KMS-11 (cell line): ENCODE results near the gene NINJ1.

Experiments
- H2AFZ ChIP-seq: fragments of 200-600 bp; sonication (generic); 2 replicates; pipeline ENCODE4 v1.6.1; 2016; ENCODE audit warnings: antibody characterized with exemption, mixed run types, low read depth
- H3K27ac ChIP-seq: fragments of 200-600 bp; sonication (generic); 2 replicates; pipeline ENCODE4 v1.6.1; 2016; ENCODE audit warnings: mild to moderate bottlenecking, mixed run types
- H3K27me3 ChIP-seq: fragments of 200-600 bp; sonication (generic); 2 replicates; pipeline ENCODE4 v1.6.1; 2017; ENCODE audit warnings: mild to moderate bottlenecking, low read depth, mixed run types, moderate library complexity; ENCODE audit not compliant: insufficient read depth
- H3K36me3 ChIP-seq: fragments of 200-600 bp; sonication (generic); 2 replicates; pipeline ENCODE4 v1.6.1; 2017; ENCODE audit warnings: mild to moderate bottlenecking, mixed run types; ENCODE audit not compliant: insufficient read depth
- H3K4me1 ChIP-seq: fragments of 200-600 bp; sonication (generic); 2 replicates; pipeline ENCODE4 v1.6.1; 2016; ENCODE audit warnings: mild to moderate bottlenecking, low read depth, mixed run types; ENCODE audit not compliant: poor library complexity, severe bottlenecking
- H3K4me2 ChIP-seq: fragments of 200-600 bp; sonication (generic); 2 replicates; pipeline ENCODE4 v1.7.0; 2016; ENCODE audit warnings: mild to moderate bottlenecking, mixed run types
- H3K4me3 ChIP-seq: fragments of 200-600 bp; sonication (generic); IDR thresholded peaks from 2 replicates; pipeline ENCODE4 v1.6.1; 2017; ENCODE audit warnings: low read depth, low read length, mixed read lengths; ENCODE audit not compliant: insufficient read depth
- H3K79me2 ChIP-seq: fragments of 200-600 bp; sonication (generic); 2 replicates; pipeline ENCODE4 v1.6.1; 2016; ENCODE audit warnings: low read depth, mixed run types; ENCODE audit not compliant: insufficient read depth
- H3K9ac ChIP-seq: fragments of 200-600 bp; sonication (generic); 2 replicates; pipeline ENCODE4 v1.6.1; 2016; ENCODE audit warnings: mild to moderate bottlenecking, mixed run types
- H4K20me1 ChIP-seq: fragments of 200-600 bp; sonication (generic); 2 replicates; pipeline ENCODE4 v1.6.1; 2016; ENCODE audit warnings: mild to moderate bottlenecking, mixed run types; ENCODE audit not compliant: insufficient read depth
- CTCF ChIP-seq: fragments of 200-600 bp; sonication (generic); conservative IDR thresholded peaks from 2 replicates; pipeline ENCODE4 v1.6.1; 2017; ENCODE audit warnings: low read depth, mild to moderate bottlenecking, antibody characterized with exemption, low read length, moderate library complexity, mixed read lengths

NINJ1 gene

GRCh38 chr9:93139365-93140182, 5.5 kb upstream of the NINJ1 start:
- no peak overlapping the region for H3K4me2 ChIP-seq
- no peaks in the 10 kb centered on the region for H3K79me2 ChIP-seq
- H3K27ac ChIP-seq: no peak overlapping the region
- no peak overlapping the region for H2AFZ ChIP-seq
- no peaks in the 10 kb centered on the region for H3K27me3 ChIP-seq
- no peak overlapping the region for H3K4me3 ChIP-seq
- TF ChIP-seq CTCF: no peak
- H3K4me1 ChIP-seq: peaks cover 6% of the 10 kb centered on the region
- no peaks in the 10 kb centered on the region for H4K20me1 ChIP-seq
- H3K9ac ChIP-seq: no peak overlapping the region
- H3K36me3 ChIP-seq: no peaks in the 10 kb centered on the region

- no peak overlapping the region for H3K4me3 ChIP-seq
- TF ChIP-seq CTCF: no peak
- H3K4me2 ChIP-seq: no peak overlapping the region
- peaks cover 7% of the 10 kb centered on the region for H3K4me1 ChIP-seq
- peaks cover 3% of the 10 kb centered on the region; the same call in 1 of the 2 replicates for H3K79me2 ChIP-seq
- H3K36me3 ChIP-seq: no peaks in the 10 kb centered on the region
- H3K9ac ChIP-seq: no peak overlapping the region
- H4K20me1 ChIP-seq: no peaks in the 10 kb centered on the region
- H2AFZ ChIP-seq: no peak overlapping the region
- no peak overlapping the region for H3K27ac ChIP-seq
- no peaks in the 10 kb centered on the region for H3K27me3 ChIP-seq
Observed at GRCh38 chr9:93138171-93138764, 4.2 kb upstream of the NINJ1 start.

GRCh38 chr9:93137362-93137761, 3.3 kb upstream of the NINJ1 start:
- no peaks in the 10 kb centered on the region for H3K27me3 ChIP-seq
- no peaks in the 10 kb centered on the region for H3K36me3 ChIP-seq
- H3K4me1 ChIP-seq: peaks cover 15% of the 10 kb centered on the region
- H3K4me2 ChIP-seq: no peak overlapping the region
- no peak for TF ChIP-seq CTCF
- no peaks in the 10 kb centered on the region for H4K20me1 ChIP-seq
- H3K27ac ChIP-seq: no peak overlapping the region
- H3K9ac ChIP-seq: no peak overlapping the region
- no peak overlapping the region for H3K4me3 ChIP-seq
- H2AFZ ChIP-seq: no peak overlapping the region
- H3K79me2 ChIP-seq: peaks cover 12% of the 10 kb centered on the region

- Histone ChIP-seq H3K36me3 (no peaks in the 10 kb centered on the region), H3K27me3 (no peaks in the 10 kb centered on the region), H3K4me2 (no peak overlapping the region), H3K79me2 (peaks cover 13% of the 10 kb centered on the region), H3K9ac (no peak overlapping the region), H3K4me3 (no peak overlapping the region), H3K27ac (no peak overlapping the region), H4K20me1 (no peaks in the 10 kb centered on the region), H3K4me1 (peaks cover 22% of the 10 kb centered on the region), H2AFZ (no peak overlapping the region)
- TF ChIP-seq CTCF: no peak
Observed at GRCh38 chr9:93136011-93136440, 2.0 kb upstream of the NINJ1 start.
